ENCODE data around the gene ARHGAP30. TPM values are rescaled to one million over a fixed set of nuclear protein-coding genes. Genes with fewer than 3 reads are reported as not detected.

ARHGAP30 gene
- total and polyA plus RNA-seq, 4 experiments from 2014 or later = 63.4 to 226 (median 218) TPM

GRCh38 chr1:161085165-161085564, 15.5 kb upstream of the ARHGAP30 start:
- Mint-ChIP-seq H3K36me3 (no peaks in the 10 kb centered on the region), H3K27ac (peak overlapping the region in 2 of 7 donors; percentile 17 to 42), H3K9me3 (no peaks in the 10 kb centered on the region), H3K4me1 (no peaks in the 10 kb centered on the region), H3K4me3 (no peak overlapping the region), H3K27me3 (no peaks in the 10 kb centered on the region)
- ChIA-PET POLR2A (ENCODE audit: partially characterized antibody) (interaction anchor here (0.8 to 1.0 kb wide), 2 partner anchors 14 to 32 kb away, joined by 3 read pairs; no protein-coding TSS in a partner anchor), CTCF (ENCODE audit: partially characterized antibody) (interaction anchor here (2.4 to 5.2 kb wide), 2 partner anchors 13 to 14 kb away, joined by 7 to 26 read pairs; partner anchors contain the start of gene KLHDC9)
- Histone ChIP-seq H3K27me3 (ENCODE audit: insufficient read depth, low read length) (no peaks in the 10 kb centered on the region), H3K27ac (ENCODE audit: low read depth, low read length) (no peak overlapping the region), H3K4me1 (ENCODE audit: insufficient read depth, low read length) (no peaks in the 10 kb centered on the region), H3K4me3 (ENCODE audit: low read length in 2 of 2) (no peak overlapping the region), H3K9me3 (ENCODE audit: control insufficient read depth in 1 of 2, low read length in 2 of 2) (no peaks in the 10 kb centered on the region), H3K36me3 (ENCODE audit: insufficient read depth, low read length) (no peaks in the 10 kb centered on the region)
- intact Hi-C loops (cut with micrococcal nuclease) = no loop called here
- DNase-seq = no peak

- Mint-ChIP-seq H3K27me3 (no peaks in the 10 kb centered on the region), H3K27ac (peak overlapping the region in 1 of 7 donors; percentile 47), H3K9me3 (no peaks in the 10 kb centered on the region), H3K36me3 (no peaks in the 10 kb centered on the region), H3K4me1 (no peaks in the 10 kb centered on the region), H3K4me3 (no peak overlapping the region)
- no peak for DNase-seq
- Histone ChIP-seq H3K9me3 (ENCODE audit: control insufficient read depth in 1 of 2, low read length in 2 of 2) (no peaks in the 10 kb centered on the region), H3K4me3 (ENCODE audit: low read length in 2 of 2) (no peak overlapping the region), H3K4me1 (ENCODE audit: insufficient read depth, low read length) (no peaks in the 10 kb centered on the region), H3K36me3 (ENCODE audit: insufficient read depth, low read length) (no peaks in the 10 kb centered on the region), H3K27me3 (ENCODE audit: insufficient read depth, low read length) (no peaks in the 10 kb centered on the region), H3K27ac (ENCODE audit: low read depth, low read length) (no peak overlapping the region)
- intact Hi-C loops (cut with micrococcal nuclease) = no loop called here
- ChIA-PET CTCF (ENCODE audit: partially characterized antibody) (interaction anchor here (2.4 to 5.2 kb wide), 2 partner anchors 14 kb away, joined by 7 to 26 read pairs; partner anchors contain the start of gene KLHDC9), POLR2A (ENCODE audit: partially characterized antibody) (interaction anchor here (0.8 to 1.0 kb wide), 3 partner anchors 13 to 33 kb away, joined by 3 to 4 read pairs (median 3); no protein-coding TSS in a partner anchor)
Measured at GRCh38 chr1:161084597-161084988, 14.9 kb upstream of the ARHGAP30 start.

GRCh38 chr1:161083748-161084596, 14.3 kb upstream of the ARHGAP30 start:
- Histone ChIP-seq H3K9me3 (ENCODE audit: control insufficient read depth in 1 of 2, low read length in 2 of 2) (no peaks in the 10 kb centered on the region), H3K27me3 (ENCODE audit: insufficient read depth, low read length) (no peaks in the 10 kb centered on the region), H3K4me3 (ENCODE audit: low read length in 2 of 2) (no peak overlapping the region), H3K27ac (ENCODE audit: low read depth, low read length) (no peak overlapping the region), H3K36me3 (ENCODE audit: insufficient read depth, low read length) (no peaks in the 10 kb centered on the region), H3K4me1 (ENCODE audit: insufficient read depth, low read length) (no peaks in the 10 kb centered on the region)
- Mint-ChIP-seq H3K4me1 (no peaks in the 10 kb centered on the region), H3K36me3 (no peaks in the 10 kb centered on the region), H3K4me3 (no peak overlapping the region), H3K27ac (peak overlapping the region in 2 of 7 donors; percentile 19 to 47), H3K27me3 (no peaks in the 10 kb centered on the region), H3K9me3 (no peaks in the 10 kb centered on the region)
- intact Hi-C loops (cut with micrococcal nuclease) = no loop called here
- POLR2A ChIA-PET (ENCODE audit: partially characterized antibody) = interaction anchor here (0.8 to 1.0 kb wide), 3 partner anchors 13 to 33 kb away, joined by 3 to 4 read pairs (median 3); no protein-coding TSS in a partner anchor
- DNase-seq = no peak
- CTCF ChIA-PET (ENCODE audit: partially characterized antibody) = interaction anchor here (2.4 kb wide), 1 partner anchor 13 kb away, joined by 7 read pairs; no protein-coding TSS in a partner anchor

- no peaks in the 10 kb centered on the region for H3K9me3 ChIP-seq (ENCODE audit: control insufficient read depth in 1 of 2, low read length in 2 of 2)
- H3K36me3 Mint-ChIP-seq = no peaks in the 10 kb centered on the region
- POLR2A ChIA-PET (ENCODE audit: partially characterized antibody) = no interaction called here
- H3K4me1 ChIP-seq (ENCODE audit: insufficient read depth, low read length) = no peaks in the 10 kb centered on the region
- H3K27ac ChIP-seq (ENCODE audit: low read depth, low read length) = no peak overlapping the region
- CTCF ChIA-PET (ENCODE audit: partially characterized antibody) = interaction anchor here (2.4 to 4.2 kb wide), 2 partner anchors 12 to 85 kb away, joined by 7 to 14 read pairs; no protein-coding TSS in a partner anchor
- intact Hi-C loops (cut with micrococcal nuclease) = no loop called here
- H3K27me3 ChIP-seq (ENCODE audit: insufficient read depth, low read length) = no peaks in the 10 kb centered on the region
- no peaks in the 10 kb centered on the region for H3K9me3 Mint-ChIP-seq
- H3K36me3 ChIP-seq (ENCODE audit: insufficient read depth, low read length) = no peaks in the 10 kb centered on the region
- H3K4me3 ChIP-seq (ENCODE audit: low read length in 2 of 2) = no peak overlapping the region
- no peak overlapping the region for H3K4me3 Mint-ChIP-seq
- no peaks in the 10 kb centered on the region for H3K27me3 Mint-ChIP-seq
- no peak for DNase-seq
- H3K4me1 Mint-ChIP-seq = no peaks in the 10 kb centered on the region
- H3K27ac Mint-ChIP-seq = peak overlapping the region in 1 of 7 donors; percentile 19
Measured at GRCh38 chr1:161082996-161083747, 13.5 kb upstream of the ARHGAP30 start.

- Histone ChIP-seq H3K9me3 (ENCODE audit: control insufficient read depth in 1 of 2, low read length in 2 of 2) (no peaks in the 10 kb centered on the region), H3K36me3 (ENCODE audit: insufficient read depth, low read length) (no peaks in the 10 kb centered on the region), H3K27ac (ENCODE audit: low read depth, low read length) (no peak overlapping the region), H3K27me3 (ENCODE audit: insufficient read depth, low read length) (no peaks in the 10 kb centered on the region), H3K4me1 (ENCODE audit: insufficient read depth, low read length) (no peaks in the 10 kb centered on the region), H3K4me3 (ENCODE audit: low read length in 2 of 2) (no peak overlapping the region)
- DNase-seq = no peak
- ChIA-PET POLR2A (ENCODE audit: partially characterized antibody) (interaction anchor here (1.1 kb wide), 1 partner anchor 14 kb away, joined by 3 read pairs; no protein-coding TSS in a partner anchor), CTCF (ENCODE audit: partially characterized antibody) (interaction anchor here (4.2 kb wide), 1 partner anchor 85 kb away, joined by 14 read pairs; no protein-coding TSS in a partner anchor)
- H3K4me1 Mint-ChIP-seq = no peaks in the 10 kb centered on the region
- no peaks in the 10 kb centered on the region for H3K27me3 Mint-ChIP-seq
- H3K9me3 Mint-ChIP-seq = no peaks in the 10 kb centered on the region
- no peak overlapping the region for H3K27ac Mint-ChIP-seq
- H3K36me3 Mint-ChIP-seq = no peaks in the 10 kb centered on the region
- intact Hi-C loops (cut with micrococcal nuclease) = no loop called here
- no peak overlapping the region for H3K4me3 Mint-ChIP-seq
Measured at GRCh38 chr1:161082483-161082882, 12.8 kb upstream of the ARHGAP30 start.

- Histone ChIP-seq H3K27ac (ENCODE audit: low read depth, low read length) (no peak overlapping the region), H3K36me3 (ENCODE audit: insufficient read depth, low read length) (no peaks in the 10 kb centered on the region), H3K4me1 (ENCODE audit: insufficient read depth, low read length) (no peaks in the 10 kb centered on the region), H3K27me3 (ENCODE audit: insufficient read depth, low read length) (no peaks in the 10 kb centered on the region), H3K9me3 (ENCODE audit: control insufficient read depth in 1 of 2, low read length in 2 of 2) (no peaks in the 10 kb centered on the region), H3K4me3 (ENCODE audit: low read length in 2 of 2) (no peak overlapping the region)
- POLR2A ChIA-PET (ENCODE audit: partially characterized antibody) = interaction anchor here (0.6 to 1.1 kb wide), 2 partner anchors 13 to 308 kb away, joined by 3 to 4 read pairs; no protein-coding TSS in a partner anchor
- Mint-ChIP-seq H3K36me3 (no peaks in the 10 kb centered on the region), H3K4me3 (no peak overlapping the region), H3K27ac (no peak overlapping the region), H3K9me3 (no peaks in the 10 kb centered on the region), H3K27me3 (no peaks in the 10 kb centered on the region), H3K4me1 (peaks cover 0 to under 1% (median 0%) of the 10 kb centered on the region in 4 donors)
- CTCF ChIA-PET (ENCODE audit: partially characterized antibody) = interaction anchor here (0.9 to 4.2 kb wide), 3 partner anchors 13 to 84 kb away, joined by 3 to 14 read pairs (median 3); no protein-coding TSS in a partner anchor
- no peak for DNase-seq
- intact Hi-C loops (cut with micrococcal nuclease) = no loop called here
Measured at GRCh38 chr1:161081519-161081918, 11.8 kb upstream of the ARHGAP30 start.

Data from CD4-positive, alpha-beta memory T cell (primary cell).